CD14-positive monocyte (primary cell): ENCODE data around the gene CHIT1. TPM values are rescaled to one million over a fixed set of nuclear protein-coding genes. Genes with fewer than 3 reads are reported as not detected.

Source experiments
- DNase-seq, 3 donors: peaks; one replicate each; pipeline ENCODE4 v3.0.0-alpha.2; 2011 to 2022
- H2AFZ ChIP-seq: 2 replicates; pipeline ENCODE4 v1.6.0; 2012; ENCODE audit warnings: mild to moderate bottlenecking, low read depth, low read length, inconsistent platforms; ENCODE audit not compliant: insufficient read depth, poor library complexity, severe bottlenecking
- H3K27ac ChIP-seq, 2 donors: 1 replicate in 1 of 2; 2 replicates in 1 of 2; pipeline ENCODE4 v1.5.1; 2012 to 2013; ENCODE audit warnings: low read length in 2 of 2, control low read depth in 1 of 2, inconsistent platforms in 1 of 2, low read depth in 1 of 2, mild to moderate bottlenecking in 1 of 2
- H3K27me3 ChIP-seq, 2 donors: one replicate each; pipeline versions ENCODE4 v1.6.0 to v1.6.1; 2011 to 2013; ENCODE audit warnings: low read length in 2 of 2; ENCODE audit not compliant: control insufficient read depth in 2 of 2, insufficient read depth in 2 of 2
- H3K36me3 ChIP-seq, 2 donors: replicated peaks in 1 of 2; 1 replicate in 1 of 2; 2 replicates in 1 of 2; pipeline versions ENCODE4 v1.5.1 to v1.6.1; 2012 to 2013; ENCODE audit warnings: low read length in 2 of 2, control low read depth in 1 of 2, inconsistent platforms in 1 of 2, mild to moderate bottlenecking in 1 of 2; ENCODE audit not compliant: insufficient read depth in 2 of 2, control insufficient read depth in 1 of 2
- H3K4me1 ChIP-seq, 2 donors: 1 replicate in 1 of 2; 2 replicates in 1 of 2; pipeline versions ENCODE4 v1.5.1 to v1.6.1; 2012 to 2013; ENCODE audit warnings: low read length in 2 of 2, control low read depth in 1 of 2, inconsistent platforms in 1 of 2, mild to moderate bottlenecking in 1 of 2, moderate library complexity in 1 of 2; ENCODE audit not compliant: insufficient read depth in 2 of 2, control insufficient read depth in 1 of 2
- H3K4me2 ChIP-seq: replicated peaks from 2 replicates; pipeline ENCODE3; 2012; ENCODE audit warnings: low read length, moderate library complexity, mild to moderate bottlenecking; ENCODE audit not compliant: poor library complexity, severe bottlenecking; ENCODE audit errors: extremely low read depth
- H3K4me3 ChIP-seq, 3 experiments: fragments of 200-600 bp in 1 of 3; sonication (generic) in 1 of 3; replicated peaks in 1 of 3; 1 replicate in 2 of 3; 2 replicates in 1 of 3; pipeline ENCODE4 v1.5.1; 2011 to 2013; ENCODE audit warnings: low read length in 3 of 3, mild to moderate bottlenecking in 3 of 3, control low read depth in 2 of 3, low read depth in 2 of 3, inconsistent platforms in 1 of 3, moderate library complexity in 1 of 3
- H3K79me2 ChIP-seq: 2 replicates; pipeline ENCODE4 v1.6.0; 2012; ENCODE audit warnings: mild to moderate bottlenecking, control low read depth, inconsistent platforms, low read length, moderate library complexity; ENCODE audit not compliant: insufficient read depth
- H3K9ac ChIP-seq: 2 replicates; pipeline ENCODE4 v1.6.0; 2017; ENCODE audit warnings: low read length, mild to moderate bottlenecking; ENCODE audit not compliant: insufficient read depth, poor library complexity, severe bottlenecking
- H3K9me3 ChIP-seq, 2 donors: replicated peaks in 1 of 2; 1 replicate in 1 of 2; 2 replicates in 1 of 2; pipeline versions ENCODE4 v1.5.1 to v1.6.1; 2012 to 2013; ENCODE audit warnings: low read length in 2 of 2, control low read depth in 1 of 2; ENCODE audit not compliant: control insufficient read depth in 1 of 2, insufficient read depth in 1 of 2
- H4K20me1 ChIP-seq: 2 replicates; pipeline ENCODE4 v1.6.0; 2012; ENCODE audit warnings: mild to moderate bottlenecking, low read length, control low read depth, moderate library complexity; ENCODE audit not compliant: insufficient read depth
- H3K27ac Mint-ChIP-seq, 7 donors: one replicate each; pipeline ENCODE4 v1.8.0; 2020; ENCODE audit warnings: mild to moderate bottlenecking in 7 of 7, mixed read lengths in 7 of 7, moderate library complexity in 6 of 7, inconsistent platforms in 2 of 7
- H3K27me3 Mint-ChIP-seq, 3 donors: one replicate each; pipeline ENCODE4 v1.8.0; 2021 to 2022; ENCODE audit warnings: low read depth in 3 of 3, mild to moderate bottlenecking in 3 of 3, mixed read lengths in 3 of 3, moderate library complexity in 3 of 3, inconsistent platforms in 1 of 3
- H3K36me3 Mint-ChIP-seq, 2 donors: one replicate each; pipeline ENCODE4 v1.8.0; 2020; ENCODE audit warnings: mixed read lengths in 2 of 2, inconsistent platforms in 1 of 2, mild to moderate bottlenecking in 1 of 2
- H3K4me1 Mint-ChIP-seq: one replicate; pipeline ENCODE4 v1.8.0; 2020; ENCODE audit warnings: mild to moderate bottlenecking, mixed read lengths
- H3K4me3 Mint-ChIP-seq, 2 donors: one replicate each; pipeline ENCODE4 v1.8.0; 2020; ENCODE audit warnings: mild to moderate bottlenecking in 2 of 2, mixed read lengths in 2 of 2, moderate library complexity in 1 of 2
- H3K9me3 Mint-ChIP-seq, 7 donors: one replicate each; pipeline ENCODE4 v1.8.0; 2020 to 2022; ENCODE audit warnings: mixed read lengths in 7 of 7, mild to moderate bottlenecking in 6 of 7, moderate library complexity in 6 of 7, inconsistent platforms in 2 of 7
- CTCF ChIP-seq: fragments of 200-600 bp; IDR thresholded peaks from one replicate; pipeline ENCODE4 v1.8.0; 2022; ENCODE audit warnings: antibody characterized with exemption, mild to moderate bottlenecking
- WGBS: methylation state at CpG from one replicate; pipeline ENCODE4 v1.1.5; 2013; ENCODE audit warnings: missing lambda C conversion rate; ENCODE audit not compliant: insufficient coverage; 5-methylcytosine and 5-hydroxymethylcytosine counted together
- intact Hi-C, 2 donors: fragments of 100-400 bp; cut with micrococcal nuclease; formaldehyde crosslinking; loops; one replicate each; pipeline versions ENCODE4 v1.15.0 to v1.15.1; 2023
- polyA plus RNA-seq, 3 donors: library from polyadenylated mRNA; depleted of rRNA in 1 of 3; unstranded in 2 of 3; stranded (reverse) in 1 of 3; fragments of 300-500 nt in 2 of 3; fragments of >200 nt in 1 of 3; fragmentation: Illumina TruSeq in 2 of 3; gene quantifications; 1 replicate in 2 of 3; 2 replicates in 1 of 3; pipeline ENCODE4 v1.2.3, GENCODE V29; 2012 to 2021

The CHIT1 gene
- polyA plus RNA-seq, 3 donors, result 0.08 to 0.51 TPM; not detected in 1

GRCh38 chr1:203278082-203278884 is 48.8 kb upstream of the CHIT1 start:
- Mint-ChIP-seq H3K27me3 (peaks cover 0 to 8% (median 2%) of the 10 kb centered on the region in 3 donors), H3K4me3 (peak overlapping the region; percentile 40 to 67), H3K9me3 (peaks cover 0 to 2% (median 0%) of the 10 kb centered on the region in 7 donors), H3K27ac (peak overlapping the region; percentile 81 to 94 (median 88)), H3K36me3 (peaks cover 2 to 12% of the 10 kb centered on the region in 2 donors), H3K4me1 (peaks cover 80% of the 10 kb centered on the region)
- no peaks in the 10 kb centered on the region for H3K27me3 ChIP-seq
- H3K36me3 ChIP-seq, result no peaks in the 10 kb centered on the region
- peak overlapping the region in 1 of 3 experiments; percentile 32 for H3K4me3 ChIP-seq
- peak; percentile 34 to 62 (median 52) for DNase-seq
- H3K4me2 ChIP-seq, result peak overlapping the region; percentile 55
- no peak overlapping the region for H3K9ac ChIP-seq
- H3K4me1 ChIP-seq, result peaks cover 57 to 67% of the 10 kb centered on the region in 2 donors
- 17% methylated on average over 11 of the region's 13 CpGs for WGBS
- H3K9me3 ChIP-seq, result no peaks in the 10 kb centered on the region
- H4K20me1 ChIP-seq, result no peaks in the 10 kb centered on the region
- H2AFZ ChIP-seq, result peak overlapping the region; percentile 71
- intact Hi-C loops, result loop anchor here in 1 of 2 donors (10.0 kb wide), 1 partner anchor 127 kb away; no protein-coding TSS in a partner anchor
- no peaks in the 10 kb centered on the region for H3K79me2 ChIP-seq
- TF ChIP-seq CTCF, result no peak
- peak overlapping the region; percentile 13 to 17 for H3K27ac ChIP-seq

GRCh38 chr1:203276916-203277545 is 47.6 kb upstream of the CHIT1 start:
- whole genome bisulfite sequencing, result 93% methylated on average over 8 of the region's 9 CpGs
- no peak overlapping the region for H3K4me3 Mint-ChIP-seq
- Histone ChIP-seq H3K27ac (no peak overlapping the region), H2AFZ (no peak overlapping the region), H3K4me1 (peaks cover 66 to 75% of the 10 kb centered on the region in 2 donors), H3K36me3 (no peaks in the 10 kb centered on the region), H3K9ac (no peak overlapping the region), H3K79me2 (no peaks in the 10 kb centered on the region), H3K9me3 (no peaks in the 10 kb centered on the region), H4K20me1 (no peaks in the 10 kb centered on the region), H3K4me3 (no peak overlapping the region), H3K4me2 (no peak overlapping the region), H3K27me3 (no peaks in the 10 kb centered on the region)
- peaks cover 0 to 8% (median 2%) of the 10 kb centered on the region in 3 donors for H3K27me3 Mint-ChIP-seq
- H3K4me1 Mint-ChIP-seq, result peaks cover 74% of the 10 kb centered on the region
- peak overlapping the region in 2 of 7 donors; percentile 88 to 92 for H3K27ac Mint-ChIP-seq
- peaks cover 2 to 12% of the 10 kb centered on the region in 2 donors for H3K36me3 Mint-ChIP-seq
- intact Hi-C loops, result loop anchor here in 1 of 2 donors (10.0 kb wide), 1 partner anchor 128 kb away; no protein-coding TSS in a partner anchor
- no peak for TF ChIP-seq CTCF
- peaks cover 0 to 2% (median 0%) of the 10 kb centered on the region in 7 donors for H3K9me3 Mint-ChIP-seq
- DNase-seq, result no peak
